SK-N-SH treated with all-trans-retinoic acid at 6 μM for 48 hours (cell line): ENCODE measurements around the gene STMN1.

Source experiments
- ATAC-seq: fragments of 200-7000 bp; cut with Tn5 transposase; 3 replicates; pipeline ENCODE4 v1.9.1; 2020; ENCODE audit warnings: mild to moderate bottlenecking, moderate library complexity
- ARNTL ChIP-seq: fragments of 450-650 bp; formaldehyde crosslinking; IDR thresholded peaks from 2 replicates; pipeline ENCODE4 v1.5.0; 2020; ENCODE audit warnings: low read depth, mild to moderate bottlenecking, moderate library complexity, borderline replicate concordance
- BACH2 ChIP-seq: fragments of 250-450 bp; sonication (Bioruptor Pico); IDR thresholded peaks from 2 replicates; pipeline ENCODE4 v1.9.0; 2021; ENCODE audit warnings: mild to moderate bottlenecking, borderline replicate concordance
- CREB5 ChIP-seq: fragments of 250-450 bp; sonication (Bioruptor Pico); IDR thresholded peaks from 2 replicates; pipeline ENCODE4 v1.5.1; 2020; ENCODE audit warnings: low read depth, mild to moderate bottlenecking, moderate library complexity
- CSDC2 ChIP-seq: fragments of 250-450 bp; sonication (Bioruptor Pico); IDR thresholded peaks from 2 replicates; pipeline ENCODE4 v1.5.0; 2020; ENCODE audit warnings: mild to moderate bottlenecking, moderate library complexity
- CSRNP3 ChIP-seq: fragments of 250-450 bp; sonication (Bioruptor Pico); IDR thresholded peaks from 2 replicates; pipeline ENCODE4 v1.5.1; 2021; ENCODE audit warnings: mild to moderate bottlenecking, moderate library complexity
- ESRRG ChIP-seq: fragments of 250-450 bp; sonication (Bioruptor Pico); IDR thresholded peaks from 2 replicates; pipeline ENCODE4 v1.6.1; 2021; ENCODE audit warnings: mild to moderate bottlenecking
- ISL1 ChIP-seq: fragments of 250-450 bp; sonication (Bioruptor Pico); IDR thresholded peaks from 2 replicates; pipeline ENCODE4 v2.1.2; 2022; ENCODE audit warnings: mild to moderate bottlenecking, moderate library complexity
- OSR1 ChIP-seq: fragments of 250-450 bp; sonication (Bioruptor Pico); IDR thresholded peaks from 2 replicates; pipeline ENCODE4 v1.8.0; 2022; ENCODE audit warnings: moderate library complexity, mild to moderate bottlenecking, inconsistent platforms
- PATZ1 ChIP-seq: fragments of 250-450 bp; sonication (Bioruptor Pico); IDR thresholded peaks from 2 replicates; pipeline ENCODE4 v1.8.0; 2020; ENCODE audit warnings: mild to moderate bottlenecking, moderate library complexity, borderline replicate concordance
- POU6F1 ChIP-seq: fragments of 250-450 bp; sonication (Bioruptor Pico); IDR thresholded peaks from 2 replicates; pipeline ENCODE4 v1.8.0; 2021; ENCODE audit warnings: low read depth, mild to moderate bottlenecking, moderate library complexity, borderline replicate concordance
- PPARA ChIP-seq: fragments of 250-450 bp; sonication (Bioruptor Pico); IDR thresholded peaks from 2 replicates; pipeline ENCODE4 v1.5.0; 2020; ENCODE audit warnings: mild to moderate bottlenecking, borderline replicate concordance
- RARB ChIP-seq: fragments of 250-450 bp; sonication (Bioruptor Pico); IDR thresholded peaks from 2 replicates; pipeline ENCODE4 v1.8.0; 2021; ENCODE audit warnings: mild to moderate bottlenecking, moderate library complexity
- TOX ChIP-seq: fragments of 250-450 bp; sonication (Bioruptor Pico); IDR thresholded peaks from 2 replicates; pipeline ENCODE4 v1.8.0; 2021; ENCODE audit warnings: mild to moderate bottlenecking, moderate library complexity, borderline replicate concordance
- TSHZ2 ChIP-seq: fragments of 250-450 bp; sonication (Bioruptor Pico); IDR thresholded peaks from 2 replicates; pipeline ENCODE4 v1.5.0; 2020; ENCODE audit warnings: mild to moderate bottlenecking, moderate library complexity
- ZC3H10 ChIP-seq: fragments of 250-450 bp; sonication (Bioruptor Pico); IDR thresholded peaks from 2 replicates; pipeline ENCODE4 v1.5.1; 2021; ENCODE audit warnings: mild to moderate bottlenecking, moderate library complexity
- ZFP3 ChIP-seq: fragments of 250-450 bp; sonication (Bioruptor Pico); IDR thresholded peaks from 2 replicates; pipeline ENCODE4 v1.5.0; 2020; ENCODE audit warnings: mild to moderate bottlenecking, moderate library complexity
- ZFP30 ChIP-seq: fragments of 450-650 bp; formaldehyde crosslinking; IDR thresholded peaks from 2 replicates; pipeline ENCODE4 v1.5.0; 2022; ENCODE audit warnings: mild to moderate bottlenecking, moderate library complexity
- ZNF565 ChIP-seq: fragments of 450-650 bp; formaldehyde crosslinking; conservative IDR thresholded peaks from 2 replicates; pipeline ENCODE4 v1.5.0; 2020; ENCODE audit warnings: low read depth, mild to moderate bottlenecking, moderate library complexity
- ZNF70 ChIP-seq: fragments of 450-650 bp; formaldehyde crosslinking; IDR thresholded peaks from 2 replicates; pipeline ENCODE4 v1.5.0; 2020; ENCODE audit warnings: mild to moderate bottlenecking, moderate library complexity
- ZNF8 ChIP-seq: fragments of 450-650 bp; formaldehyde crosslinking; IDR thresholded peaks from 2 replicates; pipeline ENCODE4 v1.5.0; 2020; ENCODE audit warnings: mild to moderate bottlenecking, moderate library complexity

The STMN1 gene

GRCh38 chr1:25875154-25875855 is 30.9 kb downstream of the STMN1 start, which contains the start of gene PAQR7:
TSS of gene PAQR7 (minus strand) at chr1:25875708. CDS start at chr1:25863839, 11,869 bp downstream.
- ATAC-seq: peak; percentile 87
- TF ChIP-seq TOX (CRISPR knock-in tag) (no peak), TSHZ2 (CRISPR knock-in tag) (0 out of 2 replicates have a peak, but pooled peaks have one; percentile 18), POU6F1 (no peak), ZNF8 (no peak), CREB5 (CRISPR knock-in tag) (no peak), ESRRG (CRISPR knock-in tag) (no peak)

- peak; percentile 56 for ATAC-seq
- TF ChIP-seq PATZ1 (CRISPR knock-in tag) (no peak), CREB5 (CRISPR knock-in tag) (no peak), ZNF70 (CRISPR knock-in tag) (no peak), OSR1 (CRISPR knock-in tag) (no peak), RARB (CRISPR knock-in tag) (no peak), ZNF565 (CRISPR knock-in tag) (no peak), BACH2 (CRISPR knock-in tag) (no peak), ZFP30 (CRISPR knock-in tag) (no peak), POU6F1 (no peak), ISL1 (CRISPR knock-in tag) (no peak), PPARA (CRISPR knock-in tag) (no peak), ZFP3 (CRISPR knock-in tag) (no peak), ZC3H10 (CRISPR knock-in tag) (no peak), CSDC2 (CRISPR knock-in tag) (no peak), ARNTL (no peak), TSHZ2 (CRISPR knock-in tag) (no peak), CSRNP3 (no peak)
These were observed 31.5 kb downstream of the STMN1 start for GRCh38 chr1:25874635-25875153.
